Activated T-helper 1 cell treated with anti-CD3 and anti-CD28 coated beads, Interleukin-12 subunit alpha, Interleukin-12 subunit beta, Interleukin-2, Interleukin-4 antibody, amounts not matched to agents 30 ng/mL and 10 ng/mL and 1 ng/mL, durations not matched to agents 14 hours and 24 hours and 36 hours (primary cell): ENCODE data around the gene ADGRF5. TPM values are rescaled to one million over a fixed set of nuclear protein-coding genes. Genes with fewer than 3 reads are reported as not detected.

Experiments
- DNase-seq: peaks from one replicate; pipeline ENCODE4 v3.0.0; 2021; ENCODE audit warnings: low spot score
- H3K27ac Mint-ChIP-seq: one replicate; pipeline ENCODE4 v1.8.0; 2021; ENCODE audit warnings: mild to moderate bottlenecking, mixed read lengths
- H3K27me3 Mint-ChIP-seq: one replicate; pipeline ENCODE4 v1.8.0; 2022; ENCODE audit warnings: mild to moderate bottlenecking, moderate library complexity, mixed read lengths; ENCODE audit not compliant: insufficient read depth
- H3K36me3 Mint-ChIP-seq: one replicate; pipeline ENCODE4 v1.8.0; 2021; ENCODE audit warnings: low read depth, mixed read lengths
- H3K4me1 Mint-ChIP-seq: one replicate; pipeline ENCODE4 v1.8.0; 2021; ENCODE audit warnings: low read depth, mixed read lengths
- H3K4me3 Mint-ChIP-seq: one replicate; pipeline ENCODE4 v1.8.0; 2021; ENCODE audit warnings: mild to moderate bottlenecking, moderate library complexity, mixed read lengths
- H3K9me3 Mint-ChIP-seq: one replicate; pipeline ENCODE4 v1.8.0; 2021; ENCODE audit warnings: mixed read lengths
- intact Hi-C: fragments of 100-400 bp; cut with micrococcal nuclease; formaldehyde crosslinking; loops from one replicate; pipeline ENCODE4 v1.15.1; 2024
- total RNA-seq: library from RNA; stranded (reverse); gene quantifications from 2 replicates; pipeline ENCODE4 v1.2.3, GENCODE V29; 2022

Gene ADGRF5
- total RNA-seq, 1 donor from 2014 or later: not detected

DNA sequence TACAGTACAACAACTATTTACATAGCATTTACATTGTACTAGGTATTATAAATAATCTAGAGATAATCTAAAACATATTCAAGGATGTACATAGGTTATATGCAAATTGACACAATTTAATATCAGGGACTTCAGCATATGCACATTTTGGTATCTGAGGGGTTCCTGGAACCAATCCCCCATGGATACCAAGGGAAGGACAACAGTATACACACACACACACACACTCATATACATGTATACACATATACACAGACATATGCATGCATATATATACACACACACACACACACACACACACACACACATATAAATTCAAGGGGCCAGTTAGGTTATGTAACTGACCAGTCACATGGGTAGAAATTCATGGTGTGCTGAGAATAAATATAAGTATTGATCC is 24.9 kb downstream of the ADGRF5 start:
- Mint-ChIP-seq H3K4me1 (no peaks in the 10 kb centered on the region), H3K4me3 (no peak overlapping the region), H3K27me3 (peaks cover 2% of the 10 kb centered on the region), H3K36me3 (no peaks in the 10 kb centered on the region), H3K27ac (no peak overlapping the region), H3K9me3 (no peaks in the 10 kb centered on the region)
- no peak for DNase-seq
- intact Hi-C loops: no loop called here

DNA sequence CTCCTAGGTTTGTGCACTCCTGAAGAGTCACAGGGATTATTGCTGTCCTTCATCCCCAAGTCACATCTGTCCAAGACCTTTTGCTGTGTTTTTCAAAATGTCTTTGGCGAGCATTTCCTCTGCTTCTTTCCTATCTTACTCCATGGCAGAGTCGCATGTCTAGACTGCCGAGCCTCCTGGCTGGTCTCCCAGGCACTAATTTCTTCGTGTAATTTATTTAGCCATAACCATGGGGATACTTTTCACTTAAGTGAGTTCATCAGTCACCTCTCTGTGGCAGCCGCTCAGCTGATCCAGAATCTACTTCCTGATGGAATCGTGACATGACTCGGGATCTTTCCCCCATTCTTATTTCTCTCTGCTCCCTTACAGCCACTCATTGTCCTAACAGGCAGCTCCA is 25.8 kb downstream of the ADGRF5 start:
- no peak for DNase-seq
- H3K4me1 Mint-ChIP-seq: no peaks in the 10 kb centered on the region
- H3K9me3 Mint-ChIP-seq: no peaks in the 10 kb centered on the region

DNA sequence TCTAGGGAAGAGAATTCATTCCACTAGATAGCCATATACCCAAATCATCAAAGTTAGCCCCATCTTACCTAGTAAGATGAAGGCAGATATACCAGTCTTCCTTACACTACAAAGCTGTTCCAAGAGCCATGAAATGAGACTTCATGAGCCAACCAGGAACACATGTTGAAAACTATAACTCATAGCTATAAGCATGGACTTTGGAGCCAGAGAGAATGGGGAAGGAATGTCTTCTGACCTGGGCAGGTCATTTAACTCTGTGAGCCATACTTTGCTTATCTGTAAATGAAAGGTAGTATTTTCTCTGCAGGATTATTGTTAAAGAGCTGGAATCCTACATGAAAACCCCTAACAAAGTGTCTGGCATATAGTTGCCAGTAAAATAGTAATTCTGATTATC is 27.3 kb downstream of the ADGRF5 start:
- H3K36me3 Mint-ChIP-seq: no peaks in the 10 kb centered on the region
- no peaks in the 10 kb centered on the region for H3K9me3 Mint-ChIP-seq
- intact Hi-C loops: no loop called here

More for the DNA sequence above, 25.8 kb downstream of the ADGRF5 start:
- Mint-ChIP-seq H3K27me3 (peaks cover 2% of the 10 kb centered on the region), H3K27ac (no peak overlapping the region), H3K36me3 (no peaks in the 10 kb centered on the region), H3K4me3 (no peak overlapping the region)
- intact Hi-C loops: no loop called here

DNA sequence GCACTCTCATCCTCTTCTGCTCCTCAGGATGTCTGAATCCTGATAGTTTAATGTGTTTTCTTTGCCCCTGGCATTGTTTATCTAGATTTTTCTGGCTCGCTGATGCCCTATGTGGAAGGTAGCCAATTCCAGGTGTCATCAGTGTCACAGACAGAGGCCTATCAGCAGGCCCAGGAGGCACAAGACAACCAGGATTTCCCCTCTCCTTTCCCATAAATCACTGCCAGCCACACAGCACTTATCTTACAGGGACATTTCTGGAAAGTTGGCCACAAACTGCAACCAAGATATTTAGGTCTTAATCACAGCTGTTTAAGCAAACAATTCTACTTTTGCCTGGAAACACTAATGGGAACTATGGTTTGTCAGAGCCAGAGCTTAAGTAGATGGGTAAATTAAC is 28.1 kb downstream of the ADGRF5 start:
- intact Hi-C loops: no loop called here
- H3K4me1 Mint-ChIP-seq: no peaks in the 10 kb centered on the region

More for the DNA sequence above, 27.3 kb downstream of the ADGRF5 start:
- no peak for DNase-seq
- H3K4me1 Mint-ChIP-seq: no peaks in the 10 kb centered on the region
- H3K4me3 Mint-ChIP-seq: no peak overlapping the region
- no peak overlapping the region for H3K27ac Mint-ChIP-seq
- H3K27me3 Mint-ChIP-seq: peaks cover 2% of the 10 kb centered on the region

DNA sequence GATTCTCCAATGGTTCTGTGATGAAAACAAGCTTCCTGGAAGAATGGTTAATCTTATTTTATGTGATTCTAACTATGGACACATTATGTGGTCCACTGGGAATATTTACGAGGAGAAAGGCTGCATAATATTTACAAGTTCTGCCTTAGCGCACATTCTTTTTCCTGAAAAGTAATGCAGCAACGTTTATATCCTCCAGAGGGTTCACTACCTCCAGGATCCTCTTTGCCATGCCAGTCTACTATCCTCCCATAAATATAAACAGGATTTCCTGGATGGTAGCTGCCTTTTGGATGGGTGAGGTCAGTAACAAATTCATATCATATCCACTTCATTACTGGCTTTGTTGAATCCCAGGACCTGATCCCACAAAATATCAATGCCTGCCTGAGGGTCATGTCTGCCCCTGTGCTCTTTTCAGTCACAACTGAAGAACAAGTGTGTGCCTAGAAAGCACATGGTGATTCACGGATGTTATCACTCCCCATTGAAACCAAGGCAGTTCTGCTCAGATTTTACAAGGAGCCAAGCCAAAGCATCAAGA is 30.4 kb downstream of the ADGRF5 start:
- Mint-ChIP-seq H3K9me3 (no peaks in the 10 kb centered on the region), H3K27me3 (peaks cover 2% of the 10 kb centered on the region), H3K4me3 (no peak overlapping the region), H3K36me3 (no peaks in the 10 kb centered on the region), H3K4me1 (no peaks in the 10 kb centered on the region), H3K27ac (no peak overlapping the region)
- intact Hi-C loops: no loop called here
- DNase-seq: no peak

More for the DNA sequence above, 28.1 kb downstream of the ADGRF5 start:
- Mint-ChIP-seq H3K36me3 (no peaks in the 10 kb centered on the region), H3K4me3 (no peak overlapping the region), H3K27me3 (peaks cover 2% of the 10 kb centered on the region), H3K9me3 (no peaks in the 10 kb centered on the region), H3K27ac (no peak overlapping the region)
- DNase-seq: no peak

DNA sequence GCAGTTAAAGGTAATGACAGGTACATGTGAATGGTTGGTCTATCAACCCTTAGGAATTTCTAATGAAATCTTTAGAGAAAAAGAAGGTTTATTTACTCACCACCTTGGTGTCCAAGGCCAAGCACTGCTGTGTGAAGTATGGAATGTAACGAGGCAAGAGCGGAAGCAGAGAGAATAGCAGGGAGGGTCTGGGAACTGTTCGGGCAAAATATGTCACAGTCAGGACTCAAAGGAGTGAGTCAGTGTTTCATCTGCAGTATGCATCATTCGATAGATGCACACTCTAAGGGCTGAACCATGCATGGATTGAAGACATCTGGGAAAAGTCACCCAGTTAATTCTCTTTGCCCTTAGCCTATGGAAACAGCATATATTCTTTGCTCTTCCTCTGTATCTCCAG is 33.2 kb downstream of the ADGRF5 start:
- intact Hi-C loops: no loop called here
- H3K4me1 Mint-ChIP-seq: no peaks in the 10 kb centered on the region
- peaks cover 2% of the 10 kb centered on the region for H3K27me3 Mint-ChIP-seq
- H3K27ac Mint-ChIP-seq: no peak overlapping the region
- H3K4me3 Mint-ChIP-seq: no peak overlapping the region
- H3K9me3 Mint-ChIP-seq: no peaks in the 10 kb centered on the region
- DNase-seq: no peak
- H3K36me3 Mint-ChIP-seq: no peaks in the 10 kb centered on the region

DNA sequence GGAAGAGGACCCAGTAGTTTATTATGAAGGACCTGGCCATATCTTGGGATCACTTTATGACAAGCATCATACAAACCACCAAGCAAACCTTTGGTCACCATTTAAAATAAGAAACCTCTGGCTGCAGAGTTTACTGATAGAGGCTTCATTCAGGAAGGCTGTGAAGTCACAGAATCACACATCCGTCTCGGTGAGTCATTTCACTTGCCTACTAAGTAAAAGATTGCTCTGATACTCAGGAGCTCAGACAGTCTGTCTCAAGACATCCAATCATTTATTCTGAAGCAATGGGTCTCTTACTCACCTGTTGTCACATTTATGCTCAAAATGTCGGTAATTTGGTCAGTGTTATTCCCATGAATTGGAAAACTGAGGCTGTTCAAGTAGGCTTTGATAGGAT is 33.7 kb downstream of the ADGRF5 start:
- no peaks in the 10 kb centered on the region for H3K4me1 Mint-ChIP-seq

DNA sequence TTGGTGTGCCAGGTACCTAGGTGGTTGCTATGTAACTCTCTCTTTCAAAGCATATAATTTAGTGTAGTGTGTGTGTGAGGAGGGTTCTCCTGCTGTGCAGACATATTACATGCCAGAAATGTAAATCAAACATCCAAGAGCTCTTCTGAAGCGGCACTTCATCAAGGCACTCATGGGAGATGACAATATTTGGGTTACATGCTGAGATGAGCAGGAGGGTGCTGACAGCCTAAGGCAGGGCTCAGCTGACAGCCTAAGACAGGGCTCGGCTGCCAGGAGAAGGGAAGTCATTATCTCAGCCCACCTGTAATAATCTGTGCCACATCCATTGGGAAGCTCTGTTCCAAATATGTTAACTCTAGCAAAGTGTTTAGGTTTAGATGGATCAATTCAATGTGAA is 39.1 kb downstream of the ADGRF5 start:
- no peaks in the 10 kb centered on the region for H3K36me3 Mint-ChIP-seq
- H3K4me1 Mint-ChIP-seq: no peaks in the 10 kb centered on the region
- no peaks in the 10 kb centered on the region for H3K27me3 Mint-ChIP-seq
- no peak for DNase-seq
- H3K9me3 Mint-ChIP-seq: no peaks in the 10 kb centered on the region
- intact Hi-C loops: no loop called here
- no peak overlapping the region for H3K4me3 Mint-ChIP-seq
- no peak overlapping the region for H3K27ac Mint-ChIP-seq

More for the DNA sequence above, 33.7 kb downstream of the ADGRF5 start:
- H3K36me3 Mint-ChIP-seq: no peaks in the 10 kb centered on the region
- no peaks in the 10 kb centered on the region for H3K9me3 Mint-ChIP-seq
- H3K27ac Mint-ChIP-seq: no peak overlapping the region
- no peak for DNase-seq
- peaks cover 2% of the 10 kb centered on the region for H3K27me3 Mint-ChIP-seq
- intact Hi-C loops: no loop called here
- no peak overlapping the region for H3K4me3 Mint-ChIP-seq

DNA sequence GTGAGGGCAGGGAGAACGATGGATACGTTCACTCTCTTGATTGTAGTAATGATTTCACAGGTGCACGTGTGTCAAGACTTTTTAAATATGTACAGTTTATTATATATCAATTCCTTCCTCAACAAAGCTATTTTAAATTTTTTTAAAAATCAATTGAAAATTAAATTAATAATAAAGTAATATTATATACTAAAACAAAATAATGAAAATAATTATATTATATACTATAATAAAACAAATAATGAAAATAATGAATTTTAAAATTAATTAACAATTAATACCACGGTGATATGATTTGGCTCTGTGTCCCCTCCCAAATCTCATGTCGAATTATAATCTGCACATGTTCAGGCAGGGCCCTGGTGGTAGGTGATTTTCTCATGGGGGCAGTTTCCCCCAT is 42.7 kb downstream of the ADGRF5 start:
- H3K36me3 Mint-ChIP-seq: no peaks in the 10 kb centered on the region
- H3K9me3 Mint-ChIP-seq: no peaks in the 10 kb centered on the region
- no peaks in the 10 kb centered on the region for H3K27me3 Mint-ChIP-seq
- intact Hi-C loops: no loop called here
- DNase-seq: no peak
- no peak overlapping the region for H3K27ac Mint-ChIP-seq
- no peak overlapping the region for H3K4me3 Mint-ChIP-seq
- no peaks in the 10 kb centered on the region for H3K4me1 Mint-ChIP-seq

DNA sequence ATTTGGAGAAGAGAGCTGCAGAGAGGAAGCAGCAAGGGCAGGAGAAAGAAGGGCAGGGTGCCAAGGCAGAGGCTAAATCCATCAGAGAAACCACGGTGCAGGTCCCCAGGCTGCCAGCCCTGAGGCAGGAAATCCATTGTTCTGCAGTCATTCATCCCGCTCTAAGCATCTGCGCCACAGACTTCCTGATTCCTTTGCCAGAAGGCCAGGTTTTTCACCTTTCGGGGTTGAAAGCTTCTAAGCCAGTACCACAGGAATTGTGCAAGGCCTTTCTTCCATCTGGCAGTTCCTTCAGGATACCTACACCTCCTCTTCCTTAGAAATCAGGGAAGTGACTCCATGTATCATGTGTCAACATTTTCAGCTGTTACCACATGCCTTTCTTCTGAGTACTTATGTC is 45.6 kb downstream of the ADGRF5 start:
- Mint-ChIP-seq H3K36me3 (no peaks in the 10 kb centered on the region), H3K9me3 (no peaks in the 10 kb centered on the region), H3K27ac (no peak overlapping the region), H3K27me3 (peaks cover 1% of the 10 kb centered on the region), H3K4me1 (no peaks in the 10 kb centered on the region), H3K4me3 (no peak overlapping the region)
- intact Hi-C loops: no loop called here
- DNase-seq: no peak

DNA sequence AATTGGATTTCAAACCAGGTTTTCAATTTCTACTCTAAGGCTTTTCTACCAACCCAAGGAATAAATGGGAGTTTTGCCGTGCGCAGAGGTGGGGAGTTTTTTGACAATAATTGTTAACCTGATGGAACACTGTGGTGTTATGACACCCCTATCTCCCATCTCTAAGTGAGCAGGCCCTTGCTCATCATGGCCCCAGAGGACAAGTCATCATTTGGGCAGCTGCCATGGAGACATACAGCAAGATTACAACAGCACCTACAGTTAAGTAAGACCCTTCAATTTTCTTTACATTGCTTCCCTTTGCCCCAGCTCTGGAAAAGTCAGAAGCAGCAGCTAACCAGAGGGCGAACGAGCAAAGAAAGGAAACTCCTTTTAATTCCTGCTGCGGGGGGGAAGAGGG is 54.3 kb downstream of the ADGRF5 start:
- Mint-ChIP-seq H3K27ac (no peak overlapping the region), H3K4me1 (no peaks in the 10 kb centered on the region), H3K36me3 (no peaks in the 10 kb centered on the region), H3K9me3 (no peaks in the 10 kb centered on the region), H3K4me3 (no peak overlapping the region), H3K27me3 (peaks cover 7% of the 10 kb centered on the region)
- no peak for DNase-seq
- intact Hi-C loops: no loop called here

DNA sequence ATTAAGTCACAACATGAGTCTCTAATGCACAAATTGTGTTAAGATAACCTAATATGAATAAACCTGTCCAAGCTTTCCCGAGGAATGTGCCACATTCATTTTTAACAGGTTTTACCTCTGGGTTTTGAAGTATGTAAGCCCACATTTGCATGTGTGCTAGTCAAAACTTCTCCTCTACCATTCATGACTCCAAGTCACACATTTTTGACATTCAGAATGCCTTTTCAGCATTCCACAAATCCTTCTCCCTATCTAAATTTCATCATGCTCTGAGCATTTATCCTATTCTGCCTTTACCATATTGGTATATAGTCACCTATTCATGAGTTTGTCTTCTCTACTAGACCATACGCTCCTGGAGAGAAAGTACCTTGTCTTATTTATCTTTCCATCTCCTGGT is 56.5 kb downstream of the ADGRF5 start:
- Mint-ChIP-seq H3K4me3 (no peak overlapping the region), H3K4me1 (no peaks in the 10 kb centered on the region), H3K27ac (no peak overlapping the region), H3K27me3 (peaks cover 6% of the 10 kb centered on the region), H3K36me3 (no peaks in the 10 kb centered on the region), H3K9me3 (no peaks in the 10 kb centered on the region)
- no peak for DNase-seq
- intact Hi-C loops: no loop called here

DNA sequence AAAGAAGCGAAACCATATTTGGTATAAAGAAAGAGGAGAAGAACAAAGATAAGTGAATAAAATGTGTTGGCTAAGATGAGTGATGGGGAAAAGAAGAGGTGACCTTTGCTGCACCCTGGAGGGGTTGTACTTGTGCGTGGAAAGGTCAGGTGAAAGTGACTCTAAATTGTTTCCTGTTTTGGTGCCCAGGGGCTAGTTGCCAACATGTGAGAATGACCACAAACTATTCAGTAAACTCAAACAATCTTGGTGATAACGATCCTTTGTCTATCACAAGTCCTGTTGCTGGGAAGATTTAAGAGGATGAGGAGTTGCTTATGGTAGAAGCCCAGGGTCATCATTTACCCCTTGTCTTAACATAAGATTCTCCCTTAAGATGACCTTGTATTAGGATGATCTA is 57.9 kb downstream of the ADGRF5 start:
- intact Hi-C loops: no loop called here
- no peaks in the 10 kb centered on the region for H3K9me3 Mint-ChIP-seq
- no peak overlapping the region for H3K4me3 Mint-ChIP-seq

DNA sequence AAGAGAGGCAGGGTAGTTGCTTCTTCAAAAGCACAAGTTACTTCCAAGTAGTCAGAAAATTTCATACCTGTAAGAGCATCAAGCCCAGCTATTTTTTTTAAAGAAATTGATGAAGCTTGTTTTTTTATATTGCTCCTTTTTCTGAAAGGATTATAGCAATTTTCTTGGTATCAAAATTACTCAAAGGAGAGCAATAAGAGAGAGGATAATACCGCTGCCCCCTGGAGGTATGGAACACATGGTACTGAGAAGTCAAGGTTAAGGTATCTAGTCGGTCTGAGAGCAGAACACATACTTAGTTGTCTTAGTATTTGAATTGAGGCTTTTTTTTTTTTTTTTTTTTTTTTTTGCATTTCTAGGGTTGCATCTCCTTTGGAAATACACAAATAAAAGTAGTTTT is 59.4 kb downstream of the ADGRF5 start:
- intact Hi-C loops: no loop called here
- Mint-ChIP-seq H3K4me1 (no peaks in the 10 kb centered on the region), H3K27me3 (peaks cover 5% of the 10 kb centered on the region), H3K9me3 (no peaks in the 10 kb centered on the region), H3K36me3 (no peaks in the 10 kb centered on the region), H3K27ac (no peak overlapping the region), H3K4me3 (no peak overlapping the region)
- DNase-seq: no peak

More for the DNA sequence above, 57.9 kb downstream of the ADGRF5 start:
- Mint-ChIP-seq H3K27ac (no peak overlapping the region), H3K27me3 (peaks cover 6% of the 10 kb centered on the region), H3K4me1 (no peaks in the 10 kb centered on the region), H3K36me3 (no peaks in the 10 kb centered on the region)
- no peak for DNase-seq
